Measurements from ENCODE around the gene TUBB2B. TPM values are rescaled to one million over a fixed set of nuclear protein-coding genes. Genes with fewer than 3 reads are reported as not detected.
A peak's percentile ranks its signal among the peaks of the same experiment; 100 is the strongest.

TUBB2B gene
- polyA plus RNA-seq, 3 donors, result 0.15 to 3.5 TPM; not detected in 1

GRCh38 chr6:3235486-3235885 lies 8.0 kb upstream of the TUBB2B start:
- intact Hi-C loops (cut with micrococcal nuclease), result no loop called here
- Histone ChIP-seq H3K9ac (ENCODE audit: insufficient read depth, low read length, poor library complexity, severe bottlenecking) (no peak overlapping the region), H3K4me2 (replicated peaks; ENCODE audit: extremely low read depth, low read length, poor library complexity, severe bottlenecking) (no peak overlapping the region), H3K36me3 (replicated peaks in 1 of 2; ENCODE audit: control insufficient read depth in 1 of 2, insufficient read depth in 2 of 2, low read length in 2 of 2) (no peaks in the 10 kb centered on the region), H3K27me3 (ENCODE audit: control insufficient read depth in 2 of 2, insufficient read depth in 2 of 2, low read length in 2 of 2) (peaks cover 40 to 66% of the 10 kb centered on the region in 2 donors), H3K9me3 (replicated peaks in 1 of 2; ENCODE audit: control insufficient read depth in 1 of 2, insufficient read depth in 1 of 2, low read length in 2 of 2) (peaks cover 0 to 18% of the 10 kb centered on the region in 2 donors), H4K20me1 (ENCODE audit: insufficient read depth, low read length) (no peaks in the 10 kb centered on the region), H3K4me3 (replicated peaks in 1 of 3; ENCODE audit: low read depth in 2 of 3, low read length in 3 of 3) (no peak overlapping the region), H3K4me1 (ENCODE audit: control insufficient read depth in 1 of 2, insufficient read depth in 2 of 2, low read length in 2 of 2) (peaks cover 9 to 11% of the 10 kb centered on the region in 2 donors), H3K79me2 (ENCODE audit: insufficient read depth, low read length) (no peaks in the 10 kb centered on the region), H3K27ac (ENCODE audit: low read depth in 1 of 2, low read length in 2 of 2) (no peak overlapping the region), H2AFZ (ENCODE audit: insufficient read depth, low read depth, low read length, poor library complexity, severe bottlenecking) (no peak overlapping the region)
- Mint-ChIP-seq H3K27ac (no peak overlapping the region), H3K4me1 (peaks cover 15% of the 10 kb centered on the region), H3K27me3 (ENCODE audit: low read depth in 3 of 3) (peaks cover 64 to 81% (median 81%) of the 10 kb centered on the region in 3 donors), H3K36me3 (peaks cover 0 to 3% of the 10 kb centered on the region in 2 donors), H3K4me3 (no peak overlapping the region), H3K9me3 (peaks cover 0 to 15% (median 2%) of the 10 kb centered on the region in 7 donors)
- whole genome bisulfite sequencing (ENCODE audit: insufficient coverage), result 100% methylated on average over 1 of the region's 2 CpGs
- no peak for DNase-seq
- no peak for TF ChIP-seq CTCF (IDR thresholded peaks at IDR 0.05)

GRCh38 chr6:3233904-3234303 lies 6.5 kb upstream of the TUBB2B start:
- Histone ChIP-seq H2AFZ (ENCODE audit: insufficient read depth, low read depth, low read length, poor library complexity, severe bottlenecking) (no peak overlapping the region), H3K4me1 (ENCODE audit: control insufficient read depth in 1 of 2, insufficient read depth in 2 of 2, low read length in 2 of 2) (peaks cover 16 to 20% of the 10 kb centered on the region in 2 donors), H3K36me3 (replicated peaks in 1 of 2; ENCODE audit: control insufficient read depth in 1 of 2, insufficient read depth in 2 of 2, low read length in 2 of 2) (no peaks in the 10 kb centered on the region), H4K20me1 (ENCODE audit: insufficient read depth, low read length) (no peaks in the 10 kb centered on the region), H3K27ac (ENCODE audit: low read depth in 1 of 2, low read length in 2 of 2) (no peak overlapping the region), H3K4me2 (replicated peaks; ENCODE audit: extremely low read depth, low read length, poor library complexity, severe bottlenecking) (no peak overlapping the region), H3K9me3 (replicated peaks in 1 of 2; ENCODE audit: control insufficient read depth in 1 of 2, insufficient read depth in 1 of 2, low read length in 2 of 2) (peaks cover 0 to 32% of the 10 kb centered on the region in 2 donors), H3K79me2 (ENCODE audit: insufficient read depth, low read length) (no peaks in the 10 kb centered on the region), H3K9ac (ENCODE audit: insufficient read depth, low read length, poor library complexity, severe bottlenecking) (no peak overlapping the region), H3K27me3 (ENCODE audit: control insufficient read depth in 2 of 2, insufficient read depth in 2 of 2, low read length in 2 of 2) (peaks cover 55 to 80% of the 10 kb centered on the region in 2 donors), H3K4me3 (replicated peaks in 1 of 3; ENCODE audit: low read depth in 2 of 3, low read length in 3 of 3) (no peak overlapping the region)
- WGBS (ENCODE audit: insufficient coverage), result 82% methylated on average over 3 of the region's 3 CpGs
- DNase-seq, result no peak
- Mint-ChIP-seq H3K27me3 (ENCODE audit: low read depth in 3 of 3) (peaks cover 77 to 97% (median 93%) of the 10 kb centered on the region in 3 donors), H3K9me3 (peaks cover 0 to 25% (median 2%) of the 10 kb centered on the region in 7 donors), H3K27ac (no peak overlapping the region), H3K4me3 (peak overlapping the region in 1 of 2 donors; percentile 58), H3K4me1 (peaks cover 25% of the 10 kb centered on the region), H3K36me3 (peaks cover 0 to 5% of the 10 kb centered on the region in 2 donors)
- intact Hi-C loops (cut with micrococcal nuclease), result no loop called here
- no peak for TF ChIP-seq CTCF (IDR thresholded peaks at IDR 0.05)

Measured in CD14-positive monocyte (primary cell).